NCI-H1105 (cell line): ENCODE results near the gene IQSEC1.

Experiments used
- DNase-seq: peaks from one replicate; lab custom pipeline; 2025; lab: John Stamatoyannopoulos, UW

Gene IQSEC1

GRCh38 chr3:13085081-13085845 lies 12.0 kb upstream of the IQSEC1 start:
- DNase-seq = no peak

GRCh38 chr3:13083898-13084297 lies 10.7 kb upstream of the IQSEC1 start:
- DNase-seq = no peak

- no peak for DNase-seq
Observed at GRCh38 chr3:13083254-13083653, 10.0 kb upstream of the IQSEC1 start.

DNA sequence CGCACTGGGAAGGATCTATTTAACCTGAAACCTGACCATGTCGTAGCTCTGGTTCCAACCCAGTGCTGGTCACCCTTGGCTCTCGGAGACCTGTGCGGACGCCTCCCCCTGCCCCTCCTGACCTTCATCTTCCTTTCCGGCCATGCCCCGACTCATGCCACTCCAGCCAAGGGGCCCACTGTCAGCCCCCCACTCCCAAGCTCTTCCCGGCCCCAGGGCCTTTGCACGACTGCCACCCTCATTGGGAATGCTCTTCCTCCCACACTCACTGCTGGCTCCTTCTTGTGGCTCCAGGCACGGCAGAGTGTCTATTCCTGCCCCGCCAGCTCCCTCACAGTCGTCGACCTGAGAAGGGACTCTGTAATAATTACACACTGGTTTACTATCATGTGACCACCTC lies 9.4 kb upstream of the IQSEC1 start:
- DNase-seq = no peak

GRCh38 chr3:13081603-13082360 lies 8.6 kb upstream of the IQSEC1 start:
- no peak for DNase-seq

- DNase-seq = no peak
Observed at GRCh38 chr3:13080591-13080990, 7.4 kb upstream of the IQSEC1 start.

GRCh38 chr3:13080026-13080425 lies 6.8 kb upstream of the IQSEC1 start:
- no peak for DNase-seq

GRCh38 chr3:13079510-13079909 lies 6.3 kb upstream of the IQSEC1 start:
- no peak for DNase-seq

DNA sequence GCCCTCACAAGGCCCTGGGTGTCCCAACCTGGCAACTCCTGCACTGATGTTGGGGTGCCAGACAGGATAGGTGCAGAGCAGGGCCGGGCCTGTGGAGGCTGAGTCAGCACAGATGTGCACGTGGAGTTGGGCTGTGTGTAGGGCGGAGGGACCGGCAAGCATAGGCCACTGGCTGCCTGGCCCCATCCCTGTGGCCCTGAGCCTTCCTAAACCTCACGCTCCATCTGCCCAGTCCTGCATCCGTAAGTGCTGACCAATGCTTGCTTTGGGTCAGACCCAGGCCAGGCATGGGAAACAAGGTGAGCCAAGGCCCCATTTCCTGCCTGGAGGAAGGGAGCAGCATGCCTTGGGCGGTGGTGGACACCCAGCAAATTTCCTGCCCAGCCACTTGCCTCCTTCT lies 5.8 kb upstream of the IQSEC1 start:
- DNase-seq = no peak

GRCh38 chr3:13078163-13078905 lies 5.1 kb upstream of the IQSEC1 start:
- DNase-seq = no peak

- DNase-seq = peak; percentile 49
Observed at GRCh38 chr3:13077431-13078162, 4.4 kb upstream of the IQSEC1 start.

DNA sequence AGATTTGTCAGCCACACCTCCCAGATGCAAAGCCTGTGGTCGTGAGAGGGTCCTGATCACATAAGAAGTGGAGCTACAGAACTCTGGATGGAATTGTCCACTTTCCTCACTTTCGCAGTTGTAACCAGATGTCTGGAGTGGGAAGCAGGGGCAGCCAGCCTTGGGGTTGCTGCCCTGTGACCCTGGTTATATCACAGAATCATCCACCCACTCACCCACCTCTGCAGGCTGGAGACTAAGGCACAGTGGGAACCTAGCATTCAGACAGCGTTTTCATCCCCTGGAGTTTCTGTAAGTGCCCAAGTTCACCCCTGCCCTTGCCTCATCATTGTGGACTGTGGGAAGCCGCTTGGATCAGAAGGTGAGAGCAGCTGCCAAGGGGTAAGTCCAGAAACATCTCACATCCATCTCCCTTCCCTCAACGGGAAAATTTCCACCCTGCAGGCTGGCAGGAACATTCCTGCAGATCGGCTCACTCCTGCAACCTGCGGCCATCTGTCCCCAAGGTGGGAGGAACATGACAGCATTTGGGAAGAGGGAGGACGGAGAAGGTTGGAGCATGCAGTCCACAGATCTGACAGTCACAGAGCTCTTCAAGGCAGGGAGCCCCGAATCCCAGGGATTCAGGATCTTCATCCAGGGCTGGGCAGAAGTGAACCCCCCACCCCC lies 2.9 kb upstream of the IQSEC1 start:
- DNase-seq = no peak

GRCh38 chr3:13075318-13075717 lies 2.1 kb upstream of the IQSEC1 start:
- no peak for DNase-seq

GRCh38 chr3:13074006-13074375 lies 762 bp upstream of the IQSEC1 start:
- DNase-seq = no peak

DNA sequence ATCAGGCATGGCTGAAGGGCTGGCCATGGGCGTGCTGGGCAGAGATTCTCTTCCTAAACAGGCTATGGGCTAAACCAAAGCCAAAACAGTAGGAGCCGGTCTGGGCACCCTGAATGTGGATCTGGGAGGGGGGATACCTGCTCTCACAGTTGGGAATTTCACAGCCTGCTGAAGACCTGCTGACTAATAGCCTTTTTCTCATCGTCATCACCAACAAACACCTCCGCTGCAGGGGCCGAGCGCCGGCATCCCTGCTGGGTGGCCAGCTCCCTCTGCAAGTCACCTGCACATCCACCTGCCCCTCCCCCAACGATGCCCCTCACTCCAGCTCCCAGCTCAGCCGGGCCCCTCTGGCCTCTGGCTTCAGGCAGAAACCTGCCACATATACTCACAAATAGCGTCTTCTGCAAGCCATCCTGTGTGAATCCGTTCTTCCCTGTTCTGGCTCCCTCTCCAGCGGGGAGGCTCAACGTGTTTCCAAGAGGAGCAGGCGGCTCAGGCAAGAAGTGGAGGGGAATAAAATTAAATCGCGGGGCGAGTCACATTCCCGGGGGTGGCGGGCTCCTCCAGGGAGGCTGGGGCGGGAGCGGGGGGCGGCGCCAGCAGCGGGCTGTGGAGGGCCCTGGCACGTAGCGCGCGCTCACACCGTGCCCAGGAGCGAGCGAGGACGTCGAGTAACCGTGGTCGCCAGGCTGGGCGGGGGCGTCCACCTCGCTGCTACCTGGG lies 466 bp downstream of the IQSEC1 start:
- DNase-seq = peak; percentile 30

DNA sequence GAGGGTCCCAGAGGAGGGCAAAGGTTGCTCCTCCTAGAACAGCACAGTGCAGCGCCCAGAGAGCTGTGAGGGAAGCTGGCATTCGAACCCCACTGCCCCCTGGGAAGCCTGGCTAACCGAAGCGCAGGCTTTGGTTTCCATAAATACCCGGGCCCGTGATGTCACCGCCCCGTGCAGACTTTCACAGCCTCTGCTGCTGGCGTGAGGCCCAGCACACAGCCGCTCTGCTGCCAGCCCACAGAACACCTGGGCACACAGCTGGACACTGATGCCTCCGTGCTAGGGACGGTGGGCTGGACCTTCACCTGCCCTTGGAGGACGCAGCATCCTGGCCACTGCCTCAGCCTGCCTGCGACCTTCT lies 1.0 kb downstream of the IQSEC1 start:
- peak; percentile 43 for DNase-seq

DNA sequence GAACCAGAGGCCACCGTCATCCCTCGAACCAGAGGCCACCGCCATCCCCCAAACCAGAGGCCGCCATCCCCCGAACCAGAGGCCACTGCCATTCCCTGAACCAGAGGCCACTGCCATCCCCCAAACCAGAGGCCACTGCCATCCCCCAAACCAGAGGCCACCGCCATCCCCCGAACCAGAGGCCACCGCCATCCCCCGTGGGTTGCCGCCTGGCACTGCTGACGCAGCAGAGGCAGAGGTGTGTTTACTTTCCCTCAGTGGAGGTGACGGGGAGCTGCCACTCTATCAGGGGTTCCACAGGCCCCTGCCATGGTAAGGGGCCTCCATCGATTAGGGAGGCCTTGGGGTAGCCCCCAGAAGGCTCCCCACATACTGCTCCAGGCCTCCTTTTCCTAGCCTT lies 1.5 kb downstream of the IQSEC1 start:
- DNase-seq = no peak

GRCh38 chr3:13070391-13071070 lies 2.7 kb downstream of the IQSEC1 start:
- DNase-seq = no peak

DNA sequence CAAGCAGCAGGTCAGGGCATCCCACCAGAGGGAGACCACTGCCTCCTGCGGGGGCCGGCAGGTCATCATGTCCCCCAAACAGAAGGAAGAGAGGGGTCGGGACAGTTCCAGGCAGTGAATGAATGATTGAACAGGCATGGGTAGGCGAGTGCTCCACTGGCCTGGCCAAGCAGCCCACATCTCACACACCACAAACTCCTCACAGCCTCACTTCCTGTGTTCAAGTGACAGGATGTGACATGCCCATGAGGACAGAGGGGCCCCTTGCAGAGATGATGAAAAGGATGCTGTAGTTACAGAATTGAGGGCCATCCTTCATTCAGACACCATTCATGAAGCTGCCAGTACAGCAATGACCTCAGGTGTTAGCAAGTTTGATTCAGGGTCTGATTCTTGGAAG lies 3.7 kb downstream of the IQSEC1 start:
- no peak for DNase-seq

GRCh38 chr3:13068269-13069010 lies 4.8 kb downstream of the IQSEC1 start:
- no peak for DNase-seq
